HTERT RPE-1 (cell line): ENCODE results near the gene PPP5C.
"Not testable (repeated sequence)": the region's sequence is repeated elsewhere in the genome, so short reads cannot be mapped to it uniquely, and the experiment has no call there.

Experiments used
- in situ Hi-C: fragments of 300-500 bp; cut with MboI; formaldehyde crosslinking; loops from 4 replicates; pipeline ENCODE4 v1.14.3; 2020; ENCODE audit warnings: low sequenced_read_pairs

The PPP5C gene

DNA sequence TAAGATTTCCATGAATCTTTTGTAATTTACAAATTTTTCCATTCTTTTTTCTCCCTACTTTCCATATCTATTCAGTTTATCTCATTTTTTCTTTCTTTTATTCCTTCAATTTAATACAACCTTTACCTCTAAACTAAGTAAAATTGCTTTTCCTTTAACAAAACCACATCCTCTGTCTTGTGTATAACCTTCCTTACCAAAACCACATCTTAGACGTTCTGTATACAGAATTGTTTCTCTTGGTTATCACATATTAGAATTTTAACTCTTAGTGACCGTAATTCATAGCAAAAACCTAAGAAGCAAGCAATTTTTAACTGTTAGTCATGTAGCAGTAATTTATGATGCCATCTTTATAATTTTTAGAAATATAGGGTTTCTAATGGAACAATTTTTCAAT lies 15.0 kb downstream of the PPP5C start:
- in situ Hi-C loops, result no loop called here

DNA sequence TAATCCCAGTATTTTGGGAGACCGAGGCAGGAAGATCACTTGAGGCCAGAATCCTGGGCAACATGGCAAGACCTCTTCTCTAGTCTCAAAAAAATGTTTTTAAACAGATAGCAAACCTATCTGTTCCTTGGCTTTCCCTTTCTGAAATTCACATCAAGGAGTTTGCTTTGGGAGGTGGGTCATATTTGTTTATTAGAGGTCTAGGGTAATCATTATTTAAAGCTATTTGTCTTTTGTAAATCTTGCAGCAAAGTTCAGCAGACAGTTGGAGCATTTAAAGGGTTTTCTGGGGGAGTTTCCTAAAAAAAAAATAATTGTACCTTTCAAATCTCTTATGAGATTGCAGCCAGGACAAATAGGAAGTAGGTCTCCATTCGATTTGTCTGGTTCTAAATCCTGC lies 17.5 kb downstream of the PPP5C start:
- in situ Hi-C loops, result no loop called here

DNA sequence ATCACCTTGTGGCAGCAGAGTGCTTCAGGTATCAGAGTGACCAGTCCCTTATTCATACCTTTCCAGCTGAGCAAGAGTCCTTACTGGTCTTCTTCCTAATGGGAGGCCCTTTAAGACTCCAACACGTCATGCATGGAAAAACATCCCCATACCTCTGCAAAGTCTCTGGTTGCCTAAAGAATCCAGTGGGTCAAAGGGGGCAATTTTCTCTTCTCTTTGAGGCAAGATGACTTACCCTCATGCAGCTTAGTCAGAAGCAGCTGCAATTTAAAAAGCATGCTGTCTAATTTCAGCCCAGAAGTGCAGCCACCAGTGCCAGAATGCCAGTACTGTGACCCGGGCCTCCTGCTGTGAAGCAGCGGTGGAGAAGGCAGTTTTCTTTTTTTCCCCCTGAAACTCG lies 18.7 kb downstream of the PPP5C start:
- in situ Hi-C loops, result no loop called here

DNA sequence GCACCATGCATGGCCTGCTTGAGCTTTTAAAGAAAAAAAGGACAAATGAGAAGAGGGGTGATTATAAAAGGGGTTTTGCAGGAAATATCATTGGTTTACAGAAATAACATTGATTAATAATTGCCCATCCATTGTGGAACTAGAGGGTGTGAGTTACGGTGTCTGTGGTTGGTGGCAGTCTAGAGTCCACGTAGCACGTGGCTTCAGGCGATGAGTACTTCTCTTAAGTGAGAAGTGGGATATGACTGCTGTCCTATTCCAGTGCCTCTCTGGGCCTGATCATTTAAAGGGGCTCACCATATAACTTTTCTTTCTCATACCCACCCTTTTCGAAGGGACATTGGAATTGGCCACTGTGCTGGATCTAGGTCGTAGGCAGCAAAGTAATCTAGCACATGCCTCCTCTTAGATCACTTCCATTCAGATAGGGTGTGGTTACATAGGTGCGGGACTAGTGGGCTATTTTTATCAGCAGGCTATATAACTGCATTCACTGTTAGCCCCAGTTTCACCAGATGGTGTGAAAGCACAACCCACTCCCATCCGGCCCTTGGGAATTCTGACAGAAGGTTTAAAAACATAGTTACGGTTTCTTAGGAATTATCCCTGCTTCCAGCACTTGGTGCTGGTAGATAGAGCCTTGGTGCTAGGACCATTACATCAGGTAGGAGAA lies 19.9 kb downstream of the PPP5C start:
- in situ Hi-C loops, result no loop called here

DNA sequence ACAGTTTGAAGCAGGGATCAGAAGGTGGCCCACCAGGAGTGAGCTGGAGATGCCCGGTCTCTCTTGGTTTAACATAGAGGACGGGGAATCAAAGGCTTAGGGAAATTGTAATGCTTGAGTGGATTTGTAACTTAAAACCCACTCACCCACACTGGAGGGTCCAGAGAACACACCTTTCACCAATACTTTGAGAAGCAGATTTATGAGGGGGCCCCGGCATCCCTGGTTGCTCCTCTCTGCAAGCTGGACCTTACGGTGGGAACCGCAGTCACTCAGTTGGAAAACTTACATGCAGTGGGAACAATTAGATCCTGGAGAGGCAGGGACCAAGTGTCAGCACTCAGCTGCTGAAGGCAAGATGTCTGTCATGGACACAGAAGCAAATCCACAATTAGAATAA lies 20.5 kb downstream of the PPP5C start:
- in situ Hi-C loops, result no loop called here

DNA sequence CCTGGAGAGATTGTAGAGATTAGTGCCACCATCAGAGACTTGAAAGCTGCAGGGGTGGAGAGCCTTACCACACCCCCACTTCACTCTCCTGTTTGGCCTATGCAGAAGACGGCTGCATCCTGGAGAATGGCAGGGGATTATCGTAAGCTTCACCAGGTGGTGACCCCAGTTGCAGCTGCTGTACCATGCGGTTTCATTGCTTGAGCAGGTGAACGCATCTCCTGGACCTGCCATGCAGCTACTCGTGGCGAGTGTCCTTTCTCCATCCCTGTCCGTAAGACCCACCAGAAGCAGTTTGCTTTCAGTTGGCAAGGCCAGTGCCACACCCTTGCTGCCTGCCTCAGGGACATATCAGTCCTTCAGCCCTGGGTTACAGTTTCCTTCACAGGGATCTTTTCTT lies 21.2 kb downstream of the PPP5C start:
- in situ Hi-C loops, result no loop called here

DNA sequence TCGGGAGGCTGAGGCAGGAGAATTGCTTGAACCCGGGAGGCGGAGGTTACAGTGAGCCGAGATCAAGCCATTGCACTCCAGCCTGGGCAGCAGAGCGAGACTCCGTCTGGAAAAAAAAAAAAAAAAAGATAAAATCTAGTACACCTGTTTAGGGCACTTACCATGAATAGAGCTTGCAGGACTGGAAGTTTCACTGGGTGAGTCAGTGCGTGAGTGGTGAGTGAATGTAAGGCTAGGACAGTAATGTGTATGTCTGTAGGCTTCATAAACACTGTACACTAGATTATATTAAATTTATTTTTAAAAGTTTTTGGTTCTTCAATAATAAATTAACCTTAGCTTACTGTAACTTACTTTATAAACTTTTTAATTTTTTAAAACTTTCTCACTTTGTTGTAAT lies 22.9 kb downstream of the PPP5C start:
- in situ Hi-C loops, result no loop called here

DNA sequence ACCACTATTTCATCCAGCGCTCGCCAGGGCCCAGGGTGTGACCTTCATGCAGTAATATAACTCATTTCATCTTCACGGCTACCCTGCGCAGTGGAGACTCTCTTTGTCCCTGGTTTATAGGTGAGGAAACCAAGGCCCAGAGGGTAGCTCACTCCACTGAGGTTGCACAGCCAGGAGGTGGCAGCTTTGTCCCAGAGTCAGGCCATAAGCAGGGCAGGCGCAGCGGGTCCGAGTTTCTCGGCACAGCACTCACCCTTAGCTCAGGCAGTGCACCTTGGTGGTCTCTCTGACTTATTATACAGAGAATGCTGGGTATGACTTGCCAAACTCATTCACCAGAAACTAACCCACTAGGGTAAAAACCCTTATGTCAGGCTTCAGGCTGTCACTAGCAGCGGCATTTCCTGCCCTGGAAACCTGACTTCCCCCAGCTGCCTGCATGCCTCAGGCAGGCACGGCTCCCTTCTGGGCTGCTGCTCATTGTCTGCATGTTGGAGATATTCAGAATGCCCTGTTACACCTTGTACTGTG lies 24.5 kb downstream of the PPP5C start:
- in situ Hi-C loops, result no loop called here

DNA sequence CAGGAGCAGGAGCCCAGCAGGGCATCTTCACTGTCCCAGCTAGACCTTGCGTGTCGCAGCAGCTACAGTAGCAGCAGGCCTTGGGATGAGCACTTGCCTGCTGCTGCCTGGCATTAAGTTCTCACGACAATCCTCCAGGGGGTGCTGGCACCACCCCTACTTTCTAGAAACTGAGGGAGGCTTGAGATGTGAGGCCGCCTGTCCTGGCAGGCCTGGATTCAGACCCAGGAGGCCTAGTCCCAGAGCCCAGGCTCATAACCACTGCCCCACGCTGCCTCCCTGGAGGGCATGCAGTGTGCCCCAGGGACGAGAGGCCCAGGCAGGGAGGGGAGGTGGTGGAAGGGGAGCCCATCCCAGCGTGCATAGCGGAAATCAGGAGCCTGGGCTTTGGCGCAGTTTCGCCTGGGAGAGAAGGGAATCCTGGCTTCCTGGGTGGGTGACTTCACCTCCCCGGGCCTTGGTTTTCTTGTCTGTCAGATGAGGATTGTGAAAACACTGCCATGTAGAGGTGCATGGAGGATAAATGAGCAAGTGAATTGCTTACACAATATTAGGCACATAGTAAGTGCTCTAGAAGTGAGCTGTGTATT lies 26.1 kb downstream of the PPP5C start:
- in situ Hi-C loops, result no loop called here

DNA sequence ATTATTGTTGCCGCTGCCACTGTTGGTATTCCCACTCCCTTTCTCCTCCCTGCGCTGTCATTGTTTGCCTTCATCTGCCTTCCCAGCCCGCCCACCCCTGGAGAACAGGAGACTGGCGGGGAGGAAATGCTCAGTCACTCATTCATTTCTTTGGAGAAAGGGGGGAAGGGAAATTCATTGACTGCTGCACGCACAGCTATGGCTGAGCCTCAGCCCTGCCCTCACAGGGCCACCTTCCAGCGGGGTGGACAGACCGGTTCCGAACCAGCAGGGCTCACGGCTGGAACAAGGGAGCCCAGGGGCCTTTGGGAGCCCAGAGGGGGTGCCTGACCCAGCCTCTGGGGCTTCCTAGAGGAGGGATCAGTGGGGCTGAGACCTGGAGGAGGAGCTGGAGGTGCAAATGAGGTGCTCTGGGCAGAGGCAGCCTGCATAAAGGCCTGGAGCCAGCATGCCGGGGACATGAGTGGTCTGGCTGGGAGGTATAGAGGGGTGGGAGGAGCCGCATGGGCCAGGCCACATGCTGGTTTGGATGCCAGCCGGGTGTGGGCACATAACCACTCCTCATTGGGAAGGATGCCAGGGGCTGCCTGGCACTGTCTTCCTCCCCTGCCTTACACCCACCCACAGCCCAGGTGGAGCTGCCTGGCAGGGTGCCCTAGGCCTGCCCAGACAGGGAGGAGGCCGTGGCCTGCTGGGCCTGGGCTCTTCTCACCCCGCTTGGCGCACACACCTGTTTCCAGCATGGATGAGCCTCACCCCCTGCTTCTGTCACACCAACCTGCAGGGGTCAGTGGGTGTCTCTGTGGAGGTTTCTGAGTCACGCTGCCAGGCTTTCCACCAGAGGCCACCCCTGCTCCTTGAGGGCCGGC lies 26.8 kb downstream of the PPP5C start:
- in situ Hi-C loops, result no loop called here

DNA sequence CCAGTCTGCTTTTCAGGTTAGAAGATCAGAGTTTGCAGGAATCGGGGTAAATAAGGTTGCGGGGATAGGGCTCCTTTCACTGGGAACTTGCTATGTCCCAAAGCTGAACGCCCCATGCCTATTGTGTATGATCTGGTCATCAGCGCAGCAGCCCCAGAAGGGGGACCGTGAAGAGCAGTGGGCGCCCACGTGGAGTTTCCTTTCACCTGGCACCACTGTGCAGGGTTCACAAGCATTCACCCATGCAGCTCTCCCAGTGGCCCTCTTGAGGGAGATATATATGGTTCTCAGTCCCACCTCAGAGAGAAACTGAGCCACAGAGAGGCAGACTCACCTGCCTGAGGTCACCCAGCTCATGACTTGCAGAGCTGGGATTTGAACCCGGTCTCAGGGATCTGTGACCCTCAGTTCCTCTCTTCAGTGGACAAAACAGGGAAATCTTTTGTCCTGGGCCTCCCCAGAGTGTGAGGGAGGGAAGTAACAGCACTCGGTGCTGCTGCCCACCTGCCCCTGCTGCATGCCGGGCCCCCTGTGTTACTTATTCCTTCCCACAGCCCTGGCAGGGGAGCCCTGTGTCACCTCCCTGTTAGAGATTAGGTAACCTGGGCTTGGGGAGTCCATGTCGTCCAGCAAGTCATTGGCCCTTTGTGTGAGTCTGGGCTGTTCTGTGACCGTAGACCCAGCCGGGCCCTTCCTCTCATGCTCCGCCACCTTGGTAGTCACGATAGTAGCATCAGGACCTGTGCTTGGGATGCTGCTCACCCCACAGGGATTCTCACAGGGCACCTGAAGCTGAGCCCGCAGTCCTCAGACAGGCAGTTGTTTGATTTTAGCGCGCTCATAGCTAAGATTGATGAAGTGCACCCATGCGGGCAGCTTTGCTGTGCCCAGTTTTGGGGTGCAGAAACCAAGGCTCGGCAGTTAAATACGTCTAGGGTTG lies 27.9 kb downstream of the PPP5C start:
- in situ Hi-C loops, result no loop called here

DNA sequence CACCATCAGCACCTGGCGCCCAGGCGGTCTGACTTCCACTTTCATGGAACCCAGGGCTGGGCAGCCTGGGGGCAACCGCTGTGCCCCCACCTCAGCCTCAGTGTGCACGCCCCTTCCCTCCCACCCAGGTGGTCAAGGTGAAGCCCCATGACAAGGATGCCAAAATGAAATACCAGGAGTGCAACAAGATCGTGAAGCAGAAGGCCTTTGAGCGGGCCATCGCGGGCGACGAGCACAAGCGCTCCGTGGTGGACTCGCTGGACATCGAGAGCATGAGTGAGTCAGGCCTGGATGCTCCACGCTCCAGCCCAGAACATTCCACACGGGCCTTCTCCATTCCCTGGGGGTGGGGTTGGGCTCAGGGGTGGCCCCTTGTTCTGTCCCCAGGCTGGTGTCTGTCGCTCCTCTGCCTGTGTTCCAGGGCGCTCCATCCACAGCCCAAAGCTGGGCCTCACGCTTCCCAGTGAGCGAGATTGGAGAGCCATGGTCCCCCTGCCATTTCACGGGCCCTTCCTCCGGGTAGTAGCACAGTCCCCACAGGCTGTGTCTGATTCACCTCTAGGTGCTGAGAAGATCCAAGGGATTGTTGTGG lies 28.7 kb downstream of the PPP5C start:
- in situ Hi-C loops, result not testable (repeated sequence)

DNA sequence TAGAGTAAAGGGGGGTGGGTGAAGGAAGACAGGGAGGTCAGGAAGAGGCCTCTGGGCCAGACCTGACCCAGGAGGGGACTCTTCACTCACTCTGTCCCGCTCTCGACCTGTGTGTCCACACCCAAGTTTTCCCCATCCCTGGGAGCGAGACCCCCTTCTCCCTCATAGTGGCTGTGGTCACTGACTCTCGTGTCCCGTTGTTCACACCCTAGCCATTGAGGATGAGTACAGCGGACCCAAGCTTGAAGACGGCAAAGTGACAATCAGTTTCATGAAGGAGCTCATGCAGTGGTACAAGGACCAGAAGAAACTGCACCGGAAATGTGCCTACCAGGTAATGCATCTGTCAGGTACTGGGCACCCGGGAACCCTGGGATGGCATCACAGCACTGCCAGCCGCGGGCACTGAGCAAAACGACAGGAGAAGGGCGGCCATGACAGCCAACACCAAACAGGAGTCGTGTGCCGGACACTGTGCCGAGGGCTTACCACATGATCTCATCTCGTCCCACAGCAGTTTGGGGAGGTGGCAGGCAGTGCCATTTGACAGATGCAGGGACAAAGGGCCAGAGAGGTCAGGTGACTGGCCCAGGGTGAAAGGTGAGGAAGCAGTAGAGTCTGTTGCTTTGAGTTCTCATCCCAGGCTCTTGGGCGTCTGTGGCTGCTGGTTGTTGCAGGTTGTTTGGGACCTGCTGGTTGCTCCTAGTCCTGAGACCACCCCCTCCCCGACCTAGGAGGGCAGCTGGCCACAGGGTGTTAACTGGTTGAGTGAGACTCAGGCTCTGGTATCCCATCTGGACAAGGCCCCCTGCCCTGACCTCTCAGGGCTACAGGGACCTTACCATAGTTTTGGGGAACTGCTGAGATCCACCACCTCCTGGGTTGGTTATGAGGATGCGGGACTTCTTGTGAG lies 29.6 kb downstream of the PPP5C start:
- in situ Hi-C loops, result no loop called here

DNA sequence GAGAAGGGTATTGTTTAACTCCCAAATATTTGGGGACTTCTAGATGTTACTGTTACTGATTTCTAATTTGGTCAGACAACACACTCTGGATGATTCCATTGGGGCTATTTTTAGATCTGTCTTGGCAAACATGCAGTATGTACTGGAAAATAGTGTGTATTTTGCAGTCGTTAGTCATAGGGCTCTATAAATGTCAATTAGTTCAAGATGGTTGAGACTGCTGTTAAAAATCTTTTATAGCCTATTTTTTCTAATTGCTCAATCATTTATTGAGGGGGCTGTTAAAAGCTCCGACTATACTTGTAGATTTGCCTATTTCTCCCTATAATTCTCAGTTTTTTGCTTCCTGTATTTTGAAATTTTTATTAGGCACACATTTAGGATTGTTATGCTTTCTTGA lies 31.4 kb downstream of the PPP5C start:
- in situ Hi-C loops, result no loop called here

DNA sequence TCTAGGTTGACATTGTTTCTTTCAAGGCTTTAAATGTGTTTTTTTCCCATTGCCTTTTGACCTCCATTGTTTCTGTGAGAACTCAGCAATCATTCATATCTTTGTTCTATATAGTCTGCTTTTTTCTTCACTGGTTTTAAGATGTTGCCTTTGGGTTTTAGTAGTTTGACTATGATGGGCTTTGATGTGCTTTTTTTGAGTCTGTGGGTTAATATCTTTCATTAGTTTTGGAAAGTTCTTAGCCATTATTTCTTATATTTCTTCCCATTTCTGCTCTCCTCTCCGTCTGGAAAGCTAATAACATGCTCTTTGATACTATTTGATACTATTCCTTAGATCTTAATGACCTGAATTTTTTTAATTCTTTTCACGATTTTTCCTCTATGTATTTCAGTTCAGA lies 33.8 kb downstream of the PPP5C start:
- in situ Hi-C loops, result no loop called here

DNA sequence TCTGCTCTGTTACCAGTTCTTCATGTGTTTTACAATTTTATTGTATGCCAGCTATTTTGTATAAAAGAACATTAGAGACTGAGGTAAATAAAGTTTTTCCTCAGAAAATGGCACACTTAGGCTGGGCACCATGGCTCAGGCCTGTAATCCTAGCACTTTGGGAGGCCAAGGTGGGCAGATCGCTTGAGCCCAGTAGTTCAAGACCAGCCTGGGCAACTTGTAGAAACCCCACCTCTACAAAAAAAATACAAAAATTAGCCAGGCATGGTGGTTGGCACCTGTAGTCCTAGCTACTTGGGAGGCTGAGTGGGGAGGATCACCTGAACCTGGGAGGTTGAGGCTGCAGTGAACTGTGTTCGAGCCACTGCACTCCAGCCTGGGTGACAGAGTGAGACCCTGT lies 34.5 kb downstream of the PPP5C start:
- in situ Hi-C loops, result no loop called here

DNA sequence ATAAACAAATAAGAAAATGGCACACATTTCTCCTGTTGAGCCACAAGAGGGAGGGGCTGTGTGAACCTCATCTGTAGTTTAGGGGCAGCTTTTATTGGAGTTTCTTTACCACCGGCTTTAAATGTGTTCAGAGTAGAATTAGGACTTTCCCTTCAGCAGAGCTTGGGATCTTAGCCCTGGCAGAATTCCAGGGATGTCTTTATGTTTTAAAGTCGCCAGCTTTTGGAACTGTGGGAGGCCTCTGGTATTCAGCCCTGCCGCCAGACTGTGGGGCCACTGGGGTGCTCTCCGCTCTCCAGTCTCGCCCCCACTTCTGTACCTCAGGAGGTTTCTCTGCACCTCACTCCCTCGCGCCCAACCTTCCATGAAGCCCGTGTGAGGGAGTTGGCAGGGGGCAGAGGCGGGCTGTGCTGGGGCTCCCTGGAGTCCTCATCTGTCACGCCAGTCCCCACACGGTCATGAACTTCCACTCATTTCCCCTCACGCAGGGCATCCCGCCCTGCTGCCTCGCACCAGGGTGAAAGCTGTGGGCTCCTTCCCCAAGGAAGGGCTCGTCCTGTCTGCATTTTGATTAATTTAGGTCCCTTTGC lies 35.0 kb downstream of the PPP5C start:
- in situ Hi-C loops, result no loop called here

DNA sequence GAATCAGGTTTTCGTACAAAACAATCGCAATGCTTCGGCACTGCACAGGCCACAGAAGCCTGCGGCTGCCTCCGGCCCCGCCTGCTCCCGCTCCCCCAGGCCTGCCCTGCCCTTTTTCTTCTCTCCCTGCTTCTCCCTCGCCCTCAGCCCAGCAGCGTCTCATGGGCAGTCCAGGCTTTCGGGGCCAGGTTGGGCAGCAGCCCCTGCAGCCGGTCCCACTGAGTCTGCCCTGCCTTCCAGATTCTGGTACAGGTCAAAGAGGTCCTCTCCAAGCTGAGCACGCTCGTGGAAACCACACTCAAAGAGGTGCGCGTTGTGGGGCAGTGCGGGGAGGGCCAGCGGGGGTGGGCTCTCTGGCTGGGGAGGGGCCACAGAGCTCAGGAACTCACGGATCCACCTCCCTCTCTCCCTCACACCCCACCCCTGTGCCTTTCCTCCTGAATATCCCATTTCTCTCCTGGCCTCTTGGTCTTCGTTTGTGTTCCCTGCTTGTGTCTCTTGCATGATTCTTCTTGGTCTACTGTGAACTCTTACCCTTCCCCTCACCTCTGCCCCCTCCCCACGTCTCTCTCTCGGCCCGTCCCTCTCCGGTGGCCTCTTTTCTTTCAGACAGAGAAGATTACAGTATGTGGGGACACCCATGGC lies 36.4 kb downstream of the PPP5C start:
- in situ Hi-C loops, result no loop called here

DNA sequence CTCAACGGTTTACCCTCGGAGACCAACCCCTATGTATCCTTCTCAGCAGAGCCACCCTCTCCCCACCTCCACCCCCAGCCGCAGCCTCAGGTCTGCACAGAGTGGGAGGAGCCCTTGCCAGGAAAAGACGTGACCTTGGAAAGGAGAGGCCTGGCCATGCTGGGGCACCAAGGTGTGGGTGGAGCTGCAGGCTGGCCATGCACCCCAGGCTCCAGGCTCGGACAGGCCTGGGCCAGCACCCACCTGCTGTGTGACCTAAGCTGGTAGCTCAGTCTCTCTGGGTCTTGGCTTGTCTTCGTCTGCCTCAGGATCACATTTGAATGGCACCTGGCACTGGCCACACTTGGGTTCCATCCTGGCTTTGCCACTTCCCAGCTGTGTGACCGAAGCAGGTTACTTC lies 37.0 kb downstream of the PPP5C start:
- in situ Hi-C loops, result no loop called here
